K562 (cell line): ENCODE results near the gene SYT1. TPM values are rescaled to one million over a fixed set of nuclear protein-coding genes. Genes with fewer than 3 reads are reported as not detected.

Source experiments
- ATAC-seq: fragments of 200-7000 bp; cut with Tn5 transposase; 3 replicates; pipeline ENCODE4 v1.9.1; 2020; ENCODE audit warnings: moderate library complexity
- BruUV-seq: library from RNA; stranded (reverse); fragments of 400-500 nt; replicated peaks from 2 replicates; lab custom pipeline; 2021; lab: Mats Ljungman, UMichigan
- CTCF ChIA-PET: fragments of 300-600 bp; formaldehyde crosslinking; extraction: SDS; loops from one replicate; lab custom pipeline; 2021; ENCODE audit warnings: low intra/inter-chr PET ratio; lab: Yijun Ruan, JAX
- POLR2A ChIA-PET: fragments of 300-600, 350-650 bp; sonication (Branson Sonifier 250); formaldehyde crosslinking; extraction: SDS; loops from one replicate; lab custom pipeline; 2021; ENCODE audit warnings: antibody characterized with exemption, inconsistent platforms; lab: Yijun Ruan, JAX
- DNase-seq, 4 experiments: peaks; one replicate each; pipeline versions ENCODE4 v3.0.0 to v3.0.0-alpha.2; 2011 to 2018; ENCODE audit warnings: low spot score in 3 of 4, mixed read lengths in 3 of 4; ENCODE audit errors: extremely low read depth in 1 of 4
- FAIRE-seq: peaks from 2 replicates; lab custom pipeline; 2011; peaks lifted over from hg19 to GRCh38; lab: Jason Lieb, UNC
- H2AFZ ChIP-seq: 2 replicates; pipeline ENCODE4 v1.6.0; 2011; ENCODE audit warnings: low read depth, low read length, control low read depth, inconsistent platforms
- H3K27ac ChIP-seq: fragments of 200-600 bp; 3 replicates; pipeline ENCODE4 v1.8.0; 2011; ENCODE audit warnings: low read depth, mild to moderate bottlenecking, control low read depth, inconsistent platforms, low read length, moderate library complexity, mixed read lengths; ENCODE audit errors: extremely low read depth
- H3K27me3 ChIP-seq, 2 experiments: fragments of 300-600 bp in 1 of 2; 2 replicates in 1 of 2; 3 replicates in 1 of 2; pipeline versions ENCODE4 v1.6.0 to v1.8.0; 2011; ENCODE audit warnings: inconsistent platforms in 2 of 2, low read length in 2 of 2, mild to moderate bottlenecking in 1 of 2, mixed read lengths in 1 of 2, moderate library complexity in 1 of 2; ENCODE audit not compliant: control insufficient read depth in 2 of 2, insufficient read depth in 2 of 2
- H3K36me3 ChIP-seq: fragments of 300-600 bp; 3 replicates; pipeline ENCODE4 v1.8.0; 2011; ENCODE audit warnings: mild to moderate bottlenecking, low read length, inconsistent platforms; ENCODE audit not compliant: control insufficient read depth, insufficient read depth
- H3K4me1 ChIP-seq, 2 experiments: fragments of 200-600 bp in 1 of 2; replicated peaks in 1 of 2; 2 replicates in 1 of 2; 3 replicates in 1 of 2; pipeline versions ENCODE4 v1.5.1 to v1.8.0; 2011; ENCODE audit warnings: inconsistent platforms in 2 of 2, low read length in 2 of 2, mild to moderate bottlenecking in 1 of 2, mixed read lengths in 1 of 2, moderate library complexity in 1 of 2; ENCODE audit not compliant: control insufficient read depth in 2 of 2, insufficient read depth in 2 of 2
- H3K4me2 ChIP-seq: 2 replicates; pipeline ENCODE4 v1.6.1; 2011; ENCODE audit warnings: low read length, control low read depth, inconsistent platforms, mixed read lengths; ENCODE audit not compliant: insufficient read depth
- H3K4me3 ChIP-seq: fragments of 200-600 bp; sonication (generic), shearing (Covaris generic); 2 replicates; pipeline ENCODE4 v1.5.1; 2016; ENCODE audit warnings: control low read depth, inconsistent platforms
- H3K79me2 ChIP-seq: fragments of 200-600 bp; 3 replicates; pipeline ENCODE4 v1.8.0; 2011; ENCODE audit warnings: low read length, inconsistent platforms; ENCODE audit not compliant: control insufficient read depth, insufficient read depth
- H3K9ac ChIP-seq, 2 experiments: 2 replicates each; pipeline versions ENCODE4 v1.6.0 to v1.6.1; 2011; ENCODE audit warnings: low read depth in 2 of 2, low read length in 2 of 2, control low read depth in 1 of 2, inconsistent platforms in 1 of 2, mild to moderate bottlenecking in 1 of 2, mixed read lengths in 1 of 2; ENCODE audit not compliant: insufficient read depth in 1 of 2
- H3K9me1 ChIP-seq: one replicate; pipeline ENCODE4 v1.6.0; 2011; ENCODE audit warnings: inconsistent platforms, mild to moderate bottlenecking, low read length, moderate library complexity; ENCODE audit not compliant: control insufficient read depth, insufficient read depth
- H3K9me3 ChIP-seq: replicated peaks from 2 replicates; pipeline ENCODE4 v1.5.1; 2011; ENCODE audit warnings: low read depth, low read length, inconsistent platforms; ENCODE audit not compliant: control insufficient read depth, insufficient read depth
- H4K20me1 ChIP-seq: replicated peaks from 2 replicates; pipeline ENCODE4 v1.6.1; 2011; ENCODE audit warnings: low read length, inconsistent platforms, mixed read lengths; ENCODE audit not compliant: control insufficient read depth, insufficient read depth
- CHD2 ChIP-seq: IDR thresholded peaks from 2 replicates; pipeline ENCODE4 v1.6.1; 2011; ENCODE audit warnings: low read depth, low read length
- FOXA3 ChIP-seq, 2 experiments: fragments of 450-650 bp in 1 of 2; sonication (generic) in 1 of 2; formaldehyde crosslinking; IDR thresholded peaks in 1 of 2; conservative IDR thresholded peaks in 1 of 2; 2 replicates each; pipeline versions ENCODE4 v1.4.0 to v1.8.0; 2020 to 2022; ENCODE audit warnings: mild to moderate bottlenecking in 2 of 2, missing genetic modification reagents in 1 of 2
- FOXM1 ChIP-seq, 2 experiments: fragments of 450-650 bp in 1 of 2; sonication (generic) in 1 of 2; formaldehyde crosslinking in 1 of 2; IDR thresholded peaks; 2 replicates each; pipeline versions ENCODE4 v1.6.1 to v1.9.0; 2017 to 2022; ENCODE audit warnings: low read depth in 2 of 2, mild to moderate bottlenecking in 2 of 2, missing genetic modification reagents in 1 of 2, moderate library complexity in 1 of 2
- HEY1 ChIP-seq: fragments of 250-450 bp; sonication (Bioruptor Pico); IDR thresholded peaks from 2 replicates; pipeline ENCODE4 v1.5.0; 2020; ENCODE audit warnings: mild to moderate bottlenecking, moderate library complexity, borderline replicate concordance
- KLF16 ChIP-seq: IDR thresholded peaks from 2 replicates; pipeline ENCODE4 v1.6.1; 2016; ENCODE audit warnings: antibody characterized with exemption
- LARP7 ChIP-seq: fragments of 450-650 bp; IDR thresholded peaks from 2 replicates; pipeline ENCODE4 v1.6.1; 2016
- RBM25 ChIP-seq: fragments of 200-400 bp; formaldehyde crosslinking; IDR thresholded peaks from 2 replicates; pipeline ENCODE4 v1.6.1; 2018; ENCODE audit warnings: low read length, low read depth, moderate library complexity; ENCODE audit not compliant: severe bottlenecking
- ZBTB11 ChIP-seq, 3 experiments: fragments of 200-800 bp in 1 of 3; fragments of 250-450 bp in 1 of 3; fragments of 450-650 bp in 1 of 3; sonication (Bioruptor Pico) in 1 of 3; sonication (Bioruptor generic) in 1 of 3; formaldehyde crosslinking in 1 of 3; IDR thresholded peaks; 2 replicates each; pipeline versions ENCODE4 v1.6.1 to v1.8.0; 2016 to 2022; ENCODE audit warnings: mild to moderate bottlenecking in 2 of 3, missing genetic modification characterization in 2 of 3, missing compliant biosample characterization in 1 of 3, moderate library complexity in 1 of 3
- ZBTB33 ChIP-seq: sonication (generic); formaldehyde crosslinking; IDR thresholded peaks from 2 replicates; pipeline ENCODE4 v1.8.1; 2023; ENCODE audit warnings: mild to moderate bottlenecking, missing genetic modification reagents
- ZBTB5 ChIP-seq: fragments of 450-650 bp; IDR thresholded peaks from 2 replicates; pipeline ENCODE4 v1.6.1; 2017; ENCODE audit warnings: antibody characterized with exemption
- ZBTB7A ChIP-seq: IDR thresholded peaks from 2 replicates; pipeline ENCODE4 v1.6.1; 2011; ENCODE audit warnings: low read depth, mild to moderate bottlenecking, low read length, moderate library complexity, borderline replicate concordance; ENCODE audit not compliant: control insufficient read depth
- ZBTB8A ChIP-seq: fragments of 450-650 bp; IDR thresholded peaks from 2 replicates; pipeline ENCODE4 v1.6.1; 2018; ENCODE audit warnings: mild to moderate bottlenecking, moderate library complexity; ENCODE audit not compliant: partially characterized antibody
- WGBS: fragments of 100-300 bp; shearing (Covaris generic); methylation state at CpG from one replicate; pipeline ENCODE4 v1.1.6; 2016; ENCODE audit warnings: low coverage, mixed read lengths; ENCODE audit not compliant: insufficient coverage; ENCODE audit errors: missing lambda C conversion rate; 5-methylcytosine and 5-hydroxymethylcytosine counted together
- in situ Hi-C: fragments of 300-500 bp; cut with MboI; formaldehyde crosslinking; loops from 4 replicates; pipeline ENCODE4 v1.15.0; 2018; ENCODE audit warnings: inconsistent platforms, mixed read lengths
- intact Hi-C: fragments of 100-400 bp; cut with micrococcal nuclease; formaldehyde crosslinking; loops from 2 replicates; pipeline ENCODE4 v1.14.2; 2022
- polyA plus RNA-seq, 8 experiments: library from polyadenylated mRNA; depleted of rRNA in 4 of 8; stranded (reverse) in 5 of 8; unstranded in 3 of 8; fragments of >200 nt; fragmentation: Nextera tagmentation in 2 of 8; fragmentation: Illumina TruSeq in 1 of 8; extraction: Ambion mirVana in 2 of 8; extraction: Trizol in 1 of 8; gene quantifications; 2 replicates each; pipeline versions ENCODE4 v1.2.1 to v1.2.3, GENCODE V29; 2011 to 2014; ENCODE audit warnings: inconsistent platforms in 1 of 8, missing spikeins in 1 of 8
- total RNA-seq, 7 experiments: library from RNA; depleted of rRNA in 6 of 7; stranded (reverse); fragments of >200 nt in 6 of 7; fragmentation: Illumina TruSeq in 2 of 7; extraction: Trizol in 2 of 7; gene quantifications; 2 replicates each; pipeline versions ENCODE4 v1.2.1 to v1.2.3, GENCODE V29; 2011 to 2021; ENCODE audit warnings: low replicate concordance in 1 of 7

Gene SYT1
- total and polyA plus RNA-seq, 9 of the 15 experiments (the other 6 are each of a cell fraction or from before 2014, with no cell fraction given): 0.03 to 0.13 (median 0.07) TPM; not detected in 4

- in situ Hi-C loops: no loop called here
- Histone ChIP-seq H4K20me1 (no peaks in the 10 kb centered on the region), H3K4me2 (no peak overlapping the region), H2AFZ (no peak overlapping the region), H3K9ac (no peak overlapping the region), H3K4me3 (no peak overlapping the region), H3K79me2 (no peaks in the 10 kb centered on the region), H3K27ac (no peak overlapping the region), H3K9me3 (no peaks in the 10 kb centered on the region), H3K9me1 (no peaks in the 10 kb centered on the region), H3K27me3 (no peaks in the 10 kb centered on the region), H3K36me3 (no peaks in the 10 kb centered on the region), H3K4me1 (no peaks in the 10 kb centered on the region)
- no peak for ATAC-seq
- BruUV-seq: no TSS peak
- FAIRE-seq: no peak
- no peak for DNase-seq
- intact Hi-C loops: no loop called here
- TF ChIP-seq ZBTB11 (CRISPR knock-in tag; IDR thresholded peaks at IDR 0.05): no peak
- TF ChIP-seq ZBTB8A: no peak
- no peak for TF ChIP-seq HEY1 (CRISPR knock-in tag)
- no peak for TF ChIP-seq ZBTB5
- TF ChIP-seq KLF16: no peak
- no peak for TF ChIP-seq RBM25
- no peak for TF ChIP-seq FOXM1 (IDR thresholded peaks at IDR 0.05; ENCODE audit: low read depth)
- TF ChIP-seq FOXM1 (CRISPR knock-in tag; IDR thresholded peaks at IDR 0.05; ENCODE audit: low read depth): no peak
- TF ChIP-seq FOXA3 (CRISPR knock-in tag; conservative IDR thresholded peaks at IDR 0.05 in 1 of 2, IDR thresholded peaks at IDR 0.05 in 1 of 2): no peak
- TF ChIP-seq ZBTB33 (CRISPR knock-in tag): no peak
- no peak for TF ChIP-seq CHD2
- no peak for TF ChIP-seq LARP7
- no peak for TF ChIP-seq ZBTB7A
- WGBS: 0% methylated on average over 2 of the region's 2 CpGs
- ChIA-PET CTCF (no interaction called here), POLR2A (no interaction called here)
Observed at GRCh38 chr12:79424109-79424721, 559.6 kb downstream of the SYT1 start.
